HG03159 (cell line): ENCODE results near the gene LRRC75B.
"Not testable (repeated sequence)": the region's sequence is repeated elsewhere in the genome, so short reads cannot be mapped to it uniquely, and the experiment has no call there.

Source experiments
- ATAC-seq: cut with Tn5 transposase; IDR thresholded peaks from one replicate; pipeline ENCODE4 v1.9.1; 2021; ENCODE audit warnings: mild to moderate bottlenecking, moderate library complexity; ENCODE audit not compliant: unreplicated experiment

The LRRC75B gene

GRCh38 chr22:24602847-24603769 is 10.2 kb upstream of the LRRC75B start, which contains the start of gene GGT1:
Gene GGT1 (plus strand): TSS chr22:24603193. CDS start chr22:24611082, 7,889 bp downstream.
- not testable (repeated sequence) for ATAC-seq

- not testable (repeated sequence) for ATAC-seq
Measured at GRCh38 chr22:24602105-24602749, 9.4 kb upstream of the LRRC75B start.

- ATAC-seq = no peak
Measured at GRCh38 chr22:24601217-24602104, 8.6 kb upstream of the LRRC75B start.

GRCh38 chr22:24599958-24600715 is 7.3 kb upstream of the LRRC75B start:
- not testable (repeated sequence) for ATAC-seq

GRCh38 chr22:24599514-24599913 is 6.6 kb upstream of the LRRC75B start:
- no peak for ATAC-seq

GRCh38 chr22:24597076-24597475 is 4.2 kb upstream of the LRRC75B start:
- ATAC-seq = not testable (repeated sequence)

- no peak for ATAC-seq
Measured at GRCh38 chr22:24595863-24596262, 3.0 kb upstream of the LRRC75B start.

- no peak for ATAC-seq
Measured at GRCh38 chr22:24595228-24595627, 2.4 kb upstream of the LRRC75B start.

GRCh38 chr22:24594569-24595120 is 1.8 kb upstream of the LRRC75B start:
- no peak for ATAC-seq

- ATAC-seq = no peak
Measured at GRCh38 chr22:24593836-24594568, 1.1 kb upstream of the LRRC75B start.

GRCh38 chr22:24593559-24593835 is 624 bp upstream of the LRRC75B start:
- ATAC-seq = not testable (repeated sequence)

- peak; percentile 15 for ATAC-seq
Measured at GRCh38 chr22:24592058-24592850, 619 bp downstream of the LRRC75B start.

- ATAC-seq = no peak
Measured at GRCh38 chr22:24591286-24591830, 1.5 kb downstream of the LRRC75B start.

- ATAC-seq = no peak
Measured at GRCh38 chr22:24590596-24591173, 2.2 kb downstream of the LRRC75B start.

GRCh38 chr22:24589518-24590030 is 3.3 kb downstream of the LRRC75B start:
- ATAC-seq = no peak

GRCh38 chr22:24588757-24589481 is 4.0 kb downstream of the LRRC75B start:
- no peak for ATAC-seq

- ATAC-seq = no peak
Measured at GRCh38 chr22:24588381-24588756, 4.5 kb downstream of the LRRC75B start.
